HG02840 (cell line): Measurements from ENCODE around the gene OSGIN1.

ENCODE experiments used
- ATAC-seq: cut with Tn5 transposase; IDR thresholded peaks from one replicate; pipeline ENCODE4 v1.9.1; 2021; ENCODE audit warnings: mild to moderate bottlenecking, moderate library complexity, moderate number of reproducible peaks; ENCODE audit not compliant: unreplicated experiment, low FRiP score

The OSGIN1 gene

GRCh38 chr16:83995754-83996153 is 42.7 kb downstream of the OSGIN1 start:
- ATAC-seq: no peak

GRCh38 chr16:83996481-83997252 is 43.6 kb downstream of the OSGIN1 start:
- no peak for ATAC-seq

GRCh38 chr16:83998091-83998490 is 45.1 kb downstream of the OSGIN1 start:
- no peak for ATAC-seq

- ATAC-seq: no peak
These were observed 48.1 kb downstream of the OSGIN1 start for GRCh38 chr16:84000989-84001642.

DNA sequence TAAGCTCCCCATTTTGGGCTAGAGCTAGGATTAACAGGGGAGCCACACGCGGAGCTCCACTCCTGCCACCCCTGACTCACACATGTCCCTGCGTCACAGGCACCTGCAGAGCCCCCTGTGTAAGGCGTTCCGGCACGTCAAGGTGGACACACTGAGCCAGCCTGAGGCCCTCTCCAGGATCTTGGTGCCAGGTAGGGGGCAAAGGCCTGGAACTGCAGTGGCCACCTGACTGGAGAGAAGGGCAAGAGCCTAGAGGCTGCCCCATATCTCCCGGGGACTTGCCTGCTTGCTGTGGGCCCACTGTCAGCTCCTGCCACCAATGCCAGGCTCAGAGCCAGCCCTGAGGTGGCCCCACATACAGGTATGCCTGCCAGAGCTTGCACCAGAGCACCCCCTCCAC is 48.7 kb downstream of the OSGIN1 start:
- ATAC-seq: no peak

DNA sequence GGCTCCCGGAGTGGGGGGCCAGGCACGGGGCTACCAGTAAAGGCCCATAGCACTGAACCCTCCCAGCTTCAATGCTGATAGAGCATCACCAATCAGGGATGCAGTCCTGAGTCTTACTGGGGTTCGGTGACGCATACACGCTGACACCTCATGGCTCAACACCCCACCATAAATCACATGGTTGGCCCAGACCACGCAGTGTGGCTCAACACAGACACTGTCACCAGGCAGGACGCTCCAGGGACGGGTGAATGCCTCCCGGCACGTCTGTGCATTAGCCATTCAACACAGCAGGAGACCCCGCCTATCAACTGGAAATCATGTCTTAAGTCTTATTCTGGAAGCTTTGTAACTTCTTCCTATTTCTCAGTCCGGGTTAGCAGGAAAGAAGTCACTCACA is 50.0 kb downstream of the OSGIN1 start:
- no peak for ATAC-seq

DNA sequence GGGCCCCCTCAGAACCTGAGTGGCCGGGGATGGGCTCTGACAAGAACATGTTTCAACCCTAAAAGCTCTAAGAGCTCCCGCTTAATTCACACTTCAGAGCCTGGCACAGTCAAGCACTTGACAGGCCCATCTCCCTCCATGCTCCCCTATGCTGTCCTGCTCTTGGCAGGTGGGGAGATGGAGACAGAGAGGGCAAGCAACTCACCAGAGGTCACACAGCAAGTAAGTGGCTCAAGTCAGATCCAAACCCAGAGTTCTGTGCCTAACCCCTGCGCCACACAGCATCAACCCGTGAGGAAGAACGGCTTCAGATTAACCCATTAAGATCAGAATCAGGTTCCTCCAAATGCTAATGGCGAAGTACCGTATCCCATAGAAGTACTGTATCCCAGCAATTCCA is 51.4 kb downstream of the OSGIN1 start:
- no peak for ATAC-seq

DNA sequence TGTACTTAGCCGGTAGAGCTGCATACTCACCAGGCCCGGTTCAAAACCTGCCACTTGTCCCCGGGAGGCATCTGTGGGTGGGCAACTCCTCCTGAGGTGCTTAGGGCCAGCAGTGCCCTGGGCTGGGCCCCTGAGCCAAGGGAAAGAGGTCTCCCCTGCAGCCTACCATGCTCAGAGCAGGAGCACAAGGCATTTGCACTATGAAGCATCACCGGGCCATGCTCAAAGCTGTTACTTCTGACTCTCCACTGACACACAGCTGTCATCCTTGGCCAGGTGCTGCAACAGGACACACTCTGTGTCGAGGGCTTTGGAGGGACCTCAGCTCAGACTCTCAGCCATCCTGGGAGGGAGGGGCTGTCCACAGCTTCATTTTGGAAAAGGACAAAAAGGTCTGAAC is 52.4 kb downstream of the OSGIN1 start:
- ATAC-seq: no peak

DNA sequence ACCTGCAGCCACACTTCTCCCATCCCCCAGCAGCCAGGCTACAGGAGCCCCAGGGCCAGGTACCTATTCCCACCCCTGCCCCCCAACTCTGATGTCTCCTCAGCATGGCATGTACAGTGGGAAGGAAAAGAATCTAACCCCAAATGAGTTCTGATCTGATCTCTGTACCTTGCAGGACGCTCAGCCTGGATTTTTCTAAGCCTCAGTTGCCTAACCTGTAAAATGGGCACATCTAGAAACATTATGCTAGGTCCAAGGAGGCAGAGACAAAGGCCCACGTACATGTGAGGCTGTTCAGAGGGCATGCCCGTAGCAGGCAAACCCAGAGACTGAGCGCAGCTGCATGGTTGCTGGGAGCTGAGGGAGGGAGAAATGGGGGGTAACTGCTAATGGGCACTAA is 54.5 kb downstream of the OSGIN1 start:
- no peak for ATAC-seq

DNA sequence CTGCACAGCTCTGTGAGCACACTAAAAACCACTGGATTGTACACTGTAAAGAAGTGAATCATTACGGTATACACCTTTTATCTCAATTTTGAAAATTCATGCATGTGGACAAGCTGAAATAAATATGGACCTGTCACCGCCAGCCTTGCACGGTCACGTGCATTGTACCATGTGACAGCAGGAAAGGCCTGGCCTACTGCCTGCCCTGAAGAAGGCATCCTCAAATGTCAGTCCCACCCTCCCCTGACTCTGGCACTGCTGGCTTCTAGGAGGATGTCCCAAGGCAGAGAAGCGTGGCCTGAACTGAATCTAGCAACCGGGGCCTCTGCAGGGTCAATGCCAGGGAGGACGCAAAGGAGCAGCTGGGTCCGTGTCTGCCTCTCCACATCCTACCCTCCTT is 54.9 kb downstream of the OSGIN1 start:
- ATAC-seq: no peak

- ATAC-seq: no peak
These were observed 56.2 kb downstream of the OSGIN1 start for GRCh38 chr16:84009282-84009681.

DNA sequence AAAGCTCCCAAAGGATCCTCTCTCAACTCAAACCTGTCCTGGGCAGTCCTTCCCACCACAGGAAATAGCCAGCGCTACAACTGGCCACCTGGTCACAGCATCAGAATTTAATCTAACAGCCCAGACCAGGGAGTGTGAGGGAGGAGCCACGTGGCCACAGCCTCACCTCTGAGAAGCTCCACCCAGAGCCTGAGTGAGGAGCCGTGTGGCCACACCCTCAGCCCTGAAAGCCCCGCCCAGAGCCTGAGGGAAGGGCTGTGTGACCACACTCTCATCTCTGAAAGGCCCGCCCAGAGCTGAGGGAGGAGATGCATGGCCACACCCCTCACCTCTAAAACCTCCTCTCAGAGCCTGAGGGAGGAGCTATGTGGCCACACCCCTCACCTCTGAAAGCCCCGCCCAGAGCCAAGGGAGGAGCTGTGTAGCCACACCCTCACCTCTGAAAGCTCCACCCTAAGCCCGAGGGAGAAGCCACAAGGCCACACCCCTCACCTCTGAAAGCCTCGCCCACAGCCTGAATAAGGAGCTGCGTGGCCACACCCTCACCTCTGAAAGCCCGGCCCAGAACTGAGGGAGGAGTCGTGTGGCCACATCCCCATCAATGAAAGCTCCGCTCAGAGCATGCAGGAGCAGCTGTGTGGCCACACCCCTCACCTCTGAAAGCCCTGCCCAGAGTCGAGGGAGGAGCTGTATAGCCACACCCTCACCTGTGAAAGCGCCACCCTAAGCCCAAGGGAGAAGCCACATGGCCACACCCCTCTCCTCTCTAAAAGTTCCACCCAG is 60.9 kb downstream of the OSGIN1 start:
- ATAC-seq: peak; percentile 52

GRCh38 chr16:84014570-84015327 is 61.7 kb downstream of the OSGIN1 start:
- no peak for ATAC-seq

DNA sequence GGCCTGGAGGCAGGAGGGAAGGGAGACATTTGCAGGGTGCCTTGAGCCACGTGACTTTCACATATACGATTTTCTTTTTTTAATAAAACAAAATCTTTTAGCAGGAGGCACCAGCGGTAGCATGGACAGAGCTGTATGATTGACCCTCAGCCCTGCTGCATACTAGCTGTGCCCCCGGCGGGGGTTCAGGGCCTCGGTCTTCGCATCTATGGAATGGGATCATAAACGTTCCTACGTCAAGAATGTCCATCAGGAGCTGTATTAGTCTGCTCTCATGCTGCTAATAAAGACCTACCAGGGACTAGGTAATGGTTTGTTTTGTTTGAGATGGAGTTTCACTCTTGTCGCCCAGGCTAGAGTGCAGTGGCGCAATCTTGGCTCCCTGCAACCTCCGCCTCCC is 62.4 kb downstream of the OSGIN1 start:
- no peak for ATAC-seq
